NCI-H748 treated with DMSO at 0.1 percent for 48 hours (cell line): ENCODE measurements around the gene ATP8A2.

Source experiments
- DNase-seq: peaks from one replicate; lab custom pipeline; 2025; lab: John Stamatoyannopoulos, UW

ATP8A2 gene

GRCh38 chr13:25731536-25731935 is 359.8 kb downstream of the ATP8A2 start:
- no peak for DNase-seq

- no peak for DNase-seq
Measured at GRCh38 chr13:25732111-25732865, 360.5 kb downstream of the ATP8A2 start.

- no peak for DNase-seq
Measured at GRCh38 chr13:25733001-25733491, 361.3 kb downstream of the ATP8A2 start.

GRCh38 chr13:25733696-25734435 is 362.1 kb downstream of the ATP8A2 start:
- peak; percentile 57 for DNase-seq

GRCh38 chr13:25738342-25739196 is 366.8 kb downstream of the ATP8A2 start:
- DNase-seq = peak; percentile 96

- DNase-seq = no peak
Measured at GRCh38 chr13:25739376-25739775, 367.6 kb downstream of the ATP8A2 start.

GRCh38 chr13:25741796-25742195 is 370.0 kb downstream of the ATP8A2 start:
- no peak for DNase-seq

GRCh38 chr13:25742220-25742619 is 370.4 kb downstream of the ATP8A2 start:
- DNase-seq = no peak

- no peak for DNase-seq
Measured at GRCh38 chr13:25743421-25743820, 371.6 kb downstream of the ATP8A2 start.

GRCh38 chr13:25744178-25744577 is 372.4 kb downstream of the ATP8A2 start:
- no peak for DNase-seq

- DNase-seq = no peak
Measured at GRCh38 chr13:25746131-25746530, 374.4 kb downstream of the ATP8A2 start.

GRCh38 chr13:25752957-25753551 is 381.3 kb downstream of the ATP8A2 start:
- DNase-seq = no peak

GRCh38 chr13:25753976-25754375 is 382.2 kb downstream of the ATP8A2 start:
- DNase-seq = no peak

- no peak for DNase-seq
Measured at GRCh38 chr13:25756251-25756650, 384.5 kb downstream of the ATP8A2 start.

- no peak for DNase-seq
Measured at GRCh38 chr13:25756912-25757311, 385.1 kb downstream of the ATP8A2 start.

- DNase-seq = no peak
Measured at GRCh38 chr13:25761041-25761440, 389.3 kb downstream of the ATP8A2 start.

- no peak for DNase-seq
Measured at GRCh38 chr13:25762281-25762680, 390.5 kb downstream of the ATP8A2 start.

GRCh38 chr13:25762795-25763377 is 391.1 kb downstream of the ATP8A2 start:
- DNase-seq = no peak

GRCh38 chr13:25764378-25764777 is 392.6 kb downstream of the ATP8A2 start:
- no peak for DNase-seq

- DNase-seq = no peak
Measured at GRCh38 chr13:25765266-25765665, 393.5 kb downstream of the ATP8A2 start.

- no peak for DNase-seq
Measured at GRCh38 chr13:25766576-25766975, 394.8 kb downstream of the ATP8A2 start.

- DNase-seq = no peak
Measured at GRCh38 chr13:25766991-25767390, 395.2 kb downstream of the ATP8A2 start.
